H1 (cell line): ENCODE data around the gene MAGI3. TPM values are rescaled to one million over a fixed set of nuclear protein-coding genes. Genes with fewer than 3 reads are reported as not detected.

Experiments
- CTCF ChIA-PET: fragments of 300-600 bp; sonication (Branson Sonifier 250); formaldehyde crosslinking; loops from one replicate; lab custom pipeline; 2021; ENCODE audit not compliant: partially characterized antibody; lab: Charles Lee
- POLR2A ChIA-PET: fragments of 300-600 bp; sonication (Branson Sonifier 250); formaldehyde crosslinking; loops from one replicate; lab custom pipeline; 2021; ENCODE audit warnings: inconsistent platforms; ENCODE audit not compliant: partially characterized antibody; lab: Charles Lee
- DNase-seq, 2 experiments: peaks; one replicate each; pipeline versions ENCODE4 v3.0.0 to v3.0.0-alpha.2; 2010 to 2022; ENCODE audit warnings: low spot score in 2 of 2, low read depth in 1 of 2, mixed read lengths in 1 of 2
- FAIRE-seq: peaks from 2 replicates; lab custom pipeline; 2011; peaks lifted over from hg19 to GRCh38; lab: Jason Lieb, UNC
- H2AFZ ChIP-seq: 2 replicates; pipeline ENCODE4 v1.8.1; 2012; ENCODE audit warnings: low read length, inconsistent platforms
- H2AK5ac ChIP-seq: 2 replicates; pipeline ENCODE4 v1.6.1; 2013; ENCODE audit warnings: low read depth, low read length
- H2BK120ac ChIP-seq: replicated peaks from 2 replicates; pipeline ENCODE3; 2013; ENCODE audit warnings: low read depth, low read length, inconsistent platforms
- H2BK12ac ChIP-seq: 2 replicates; pipeline ENCODE4 v1.6.1; 2013; ENCODE audit warnings: low read depth, low read length
- H2BK15ac ChIP-seq: 2 replicates; pipeline ENCODE4 v1.6.1; 2013; ENCODE audit warnings: low read length
- H2BK20ac ChIP-seq: 2 replicates; pipeline ENCODE4 v1.6.1; 2013; ENCODE audit warnings: low read length
- H2BK5ac ChIP-seq: 2 replicates; pipeline ENCODE4 v1.6.1; 2013; ENCODE audit warnings: low read depth, low read length
- H3K14ac ChIP-seq: 2 replicates; pipeline ENCODE4 v1.6.1; 2013; ENCODE audit warnings: inconsistent platforms; ENCODE audit not compliant: insufficient read length
- H3K18ac ChIP-seq: 2 replicates; pipeline ENCODE4 v1.6.1; 2013; ENCODE audit warnings: low read length; ENCODE audit errors: extremely low read depth
- H3K23ac ChIP-seq: 2 replicates; pipeline ENCODE4 v1.6.1; 2013; ENCODE audit warnings: inconsistent platforms; ENCODE audit not compliant: insufficient read length
- H3K23me2 ChIP-seq: 2 replicates; pipeline ENCODE4 v1.6.1; 2013; ENCODE audit warnings: low read depth, low read length
- H3K27ac ChIP-seq: 2 replicates; pipeline ENCODE4 v1.6.1; 2011; ENCODE audit warnings: low read depth, low read length, inconsistent platforms
- H3K27me3 ChIP-seq, 4 experiments: replicated peaks in 1 of 4; 1 replicate in 1 of 4; 2 replicates in 3 of 4; pipeline versions ENCODE4 v1.6.1 to v1.8.1; 2011 to 2013; ENCODE audit warnings: low read length in 3 of 4, mild to moderate bottlenecking in 3 of 4, inconsistent platforms in 2 of 4, mixed read lengths in 2 of 4, moderate library complexity in 1 of 4; ENCODE audit not compliant: control insufficient read depth in 3 of 4, insufficient read depth in 3 of 4; ENCODE audit errors: extremely low read depth in 1 of 4
- H3K36me3 ChIP-seq, 4 experiments: 2 replicates each; pipeline versions ENCODE4 v1.6.1 to v1.8.1; 2011 to 2013; ENCODE audit warnings: mild to moderate bottlenecking in 4 of 4, low read length in 3 of 4, moderate library complexity in 2 of 4, control low read depth in 1 of 4, inconsistent platforms in 1 of 4; ENCODE audit not compliant: insufficient read depth in 4 of 4, control insufficient read depth in 2 of 4
- H3K4ac ChIP-seq: replicated peaks from 2 replicates; pipeline ENCODE3; 2013; ENCODE audit warnings: low read length, low read depth, mixed read lengths, inconsistent platforms; ENCODE audit not compliant: insufficient read length
- H3K4me1 ChIP-seq, 4 experiments: replicated peaks in 1 of 4; 1 replicate in 1 of 4; 2 replicates in 3 of 4; pipeline versions ENCODE4 v1.6.1 to v1.8.1; 2011 to 2013; ENCODE audit warnings: low read length in 3 of 4, inconsistent platforms in 2 of 4, mixed read lengths in 1 of 4; ENCODE audit not compliant: insufficient read depth in 4 of 4, control insufficient read depth in 3 of 4
- H3K4me2 ChIP-seq, 2 experiments: 2 replicates each; pipeline versions ENCODE4 v1.6.1 to v1.8.1; 2011 to 2013; ENCODE audit warnings: low read depth in 2 of 2, low read length in 2 of 2, control low read depth in 1 of 2, inconsistent platforms in 1 of 2, mild to moderate bottlenecking in 1 of 2; ENCODE audit not compliant: insufficient read depth in 1 of 2
- H3K4me3 ChIP-seq, 4 experiments: fragments of 200-600, 300-600 bp in 1 of 4; sonication (generic), shearing (Covaris generic), sonication (Bioruptor Twin) in 1 of 4; 2 replicates each; pipeline versions ENCODE4 v1.5.1 to v1.8.1; 2011 to 2016; ENCODE audit warnings: low read length in 4 of 4, low read depth in 3 of 4, control low read depth in 2 of 4, inconsistent platforms in 2 of 4, mild to moderate bottlenecking in 2 of 4, mixed read lengths in 1 of 4, moderate library complexity in 1 of 4; ENCODE audit not compliant: insufficient read depth in 2 of 4; ENCODE audit errors: extremely low read depth in 1 of 4
- H3K56ac ChIP-seq: replicated peaks from 2 replicates; pipeline ENCODE3; 2013; ENCODE audit warnings: low read depth, mild to moderate bottlenecking, mixed read lengths, low read length, inconsistent platforms; ENCODE audit not compliant: insufficient read length
- H3K79me1 ChIP-seq: 2 replicates; pipeline ENCODE4 v1.6.1; 2013; ENCODE audit warnings: low read depth, low read length, control low read depth
- H3K79me2 ChIP-seq, 2 experiments: 2 replicates each; pipeline versions ENCODE4 v1.6.1 to v1.8.1; 2012 to 2013; ENCODE audit warnings: low read length in 2 of 2, mild to moderate bottlenecking in 2 of 2, inconsistent platforms in 1 of 2; ENCODE audit not compliant: insufficient read depth in 2 of 2, control insufficient read depth in 1 of 2
- H3K9ac ChIP-seq, 4 experiments: replicated peaks in 1 of 4; 1 replicate in 1 of 4; 2 replicates in 3 of 4; pipeline versions ENCODE4 v1.6.1 to v1.8.1; 2011 to 2013; ENCODE audit warnings: low read depth in 3 of 4, low read length in 3 of 4, control low read depth in 2 of 4, mild to moderate bottlenecking in 2 of 4, moderate library complexity in 2 of 4, inconsistent platforms in 1 of 4; ENCODE audit errors: extremely low read depth in 1 of 4
- H3K9me3 ChIP-seq, 2 experiments: 2 replicates each; pipeline versions ENCODE4 v1.6.1 to v1.8.1; 2012 to 2013; ENCODE audit warnings: mild to moderate bottlenecking in 2 of 2, moderate library complexity in 2 of 2, control low read depth in 1 of 2, inconsistent platforms in 1 of 2, low read depth in 1 of 2, low read length in 1 of 2, mixed read lengths in 1 of 2; ENCODE audit not compliant: insufficient read depth in 2 of 2
- H4K20me1 ChIP-seq, 2 experiments: replicated peaks in 1 of 2; 2 replicates each; pipeline versions ENCODE3 to v1.8.1; 2011 to 2013; ENCODE audit warnings: inconsistent platforms in 2 of 2, low read length in 2 of 2, mild to moderate bottlenecking in 1 of 2; ENCODE audit not compliant: insufficient read depth in 2 of 2, control insufficient read depth in 1 of 2
- H4K5ac ChIP-seq: 2 replicates; pipeline ENCODE4 v1.6.1; 2013; ENCODE audit warnings: low read length, low read depth, mixed read lengths, inconsistent platforms; ENCODE audit not compliant: insufficient read length
- H4K8ac ChIP-seq: 2 replicates; pipeline ENCODE4 v1.8.0; 2013; ENCODE audit warnings: mild to moderate bottlenecking, moderate library complexity, low read length, inconsistent platforms; ENCODE audit not compliant: insufficient read depth; ENCODE audit errors: extremely low read depth
- H4K91ac ChIP-seq: replicated peaks from 2 replicates; pipeline ENCODE3; 2013; ENCODE audit warnings: low read length, mixed read lengths, inconsistent platforms; ENCODE audit not compliant: insufficient read length
- CBX5 ChIP-seq: fragments of 300-800, 300-1000 bp; sonication (generic); IDR thresholded peaks from 2 replicates; pipeline ENCODE4 v1.7.1; 2016; ENCODE audit warnings: antibody characterized with exemption, low read length, low read depth
- EGR1 ChIP-seq: IDR thresholded peaks from 2 replicates; pipeline ENCODE4 v1.6.1; 2011; ENCODE audit warnings: low read depth, low read length, borderline replicate concordance
- JUN ChIP-seq: IDR thresholded peaks from 2 replicates; pipeline ENCODE4 v1.6.1; 2011; ENCODE audit warnings: low read depth, mild to moderate bottlenecking, improper control_type of control experiment, low read length
- JUND ChIP-seq: IDR thresholded peaks from 2 replicates; pipeline ENCODE4 v1.6.1; 2011; ENCODE audit warnings: mild to moderate bottlenecking, improper control_type of control experiment, low read length
- SP2 ChIP-seq: IDR thresholded peaks from 2 replicates; pipeline ENCODE4 v1.6.1; 2012; ENCODE audit warnings: mild to moderate bottlenecking, low read length, inconsistent platforms
- SP4 ChIP-seq: IDR thresholded peaks from 2 replicates; pipeline ENCODE4 v1.6.1; 2012; ENCODE audit warnings: low read length, inconsistent platforms
- TEAD4 ChIP-seq: IDR thresholded peaks from 2 replicates; pipeline ENCODE4 v1.6.1; 2012; ENCODE audit warnings: low read depth, low read length, inconsistent platforms, mixed read lengths
- WGBS, 2 experiments: shearing (Covaris generic) in 1 of 2; methylation state at CpG; one replicate each; pipeline versions ENCODE4 v1.1.6 to v1.1.7; 2013 to 2015; ENCODE audit warnings: low lambda C conversion rate in 2 of 2, mixed read lengths in 2 of 2, inconsistent platforms in 1 of 2, low coverage in 1 of 2, missing lambda C conversion rate in 1 of 2; ENCODE audit not compliant: insufficient replicate concordance in 2 of 2, insufficient coverage in 1 of 2, insufficient read length in 1 of 2; ENCODE audit errors: extremely low coverage in 1 of 2, missing lambda C conversion rate in 1 of 2; 5-methylcytosine and 5-hydroxymethylcytosine counted together
- polyA plus RNA-seq, 7 experiments: library from polyadenylated mRNA; depleted of rRNA in 3 of 7; stranded (reverse) in 5 of 7; unstranded in 2 of 7; fragments of >200 nt in 5 of 7; fragments of 200-250 nt in 2 of 7; gene quantifications; 1 replicate in 5 of 7; 2 replicates in 1 of 7; 4 replicates in 1 of 7; pipeline versions ENCODE4 v1.2.1 to v1.2.3, GENCODE V29; 2011 to 2013; ENCODE audit warnings: missing spikeins in 2 of 7, mixed read lengths in 2 of 7
- total RNA-seq: library from RNA; stranded (reverse); fragmentation: NEBNext Ultra II Directional; extraction: Animal tissue kit (Norgen Biotek cat#: 25700); gene quantifications from 2 replicates; pipeline ENCODE4 v1.2.1, GENCODE V29; 2021

MAGI3 gene
- total and polyA plus RNA-seq, 2 of the 8 experiments (the other 6 are each of a cell fraction or from before 2014, with no cell fraction given), result 2.3 to 7.8 TPM

GRCh38 chr1:113451710-113452109, 61.4 kb downstream of the MAGI3 start:
- Histone ChIP-seq H2BK5ac (no peak overlapping the region), H3K9ac (no peak overlapping the region), H3K18ac (no peak overlapping the region), H3K79me2 (0 out of 4 replicates have a peak, but pooled peaks cover 0 to 3% of the 10 kb centered on the region in 2 experiments), H2BK12ac (no peak overlapping the region), H2BK120ac (no peak overlapping the region), H3K23ac (no peak overlapping the region), H2AK5ac (no peak overlapping the region), H2BK20ac (no peak overlapping the region), H3K14ac (no peak overlapping the region), H3K79me1 (no peaks in the 10 kb centered on the region), H3K4me3 (no peak overlapping the region), H2BK15ac (no peak overlapping the region), H4K91ac (no peak overlapping the region), H4K5ac (no peak overlapping the region), H3K23me2 (no peaks in the 10 kb centered on the region), H3K4me2 (no peak overlapping the region), H3K9me3 (no peaks in the 10 kb centered on the region), H3K4me1 (no peaks in the 10 kb centered on the region; a peak in 1 of 7 replicates), H3K27me3 (no peaks in the 10 kb centered on the region), H3K56ac (no peak overlapping the region), H4K8ac (no peak overlapping the region), H4K20me1 (no peaks in the 10 kb centered on the region), H3K27ac (no peak overlapping the region), H3K4ac (no peak overlapping the region), H3K36me3 (no peaks in the 10 kb centered on the region), H2AFZ (no peak overlapping the region)
- WGBS, 2 experiments, result 85% methylated on average over 1 of the region's 1 CpG; no CpG with 5 or more reads in 1 of the 2 experiments
- DNase-seq, result no peak
- ChIA-PET POLR2A (no interaction called here), CTCF (interaction anchor here (1.0 kb wide), 1 partner anchor 312 kb away, joined by 3 read pairs; no protein-coding TSS in a partner anchor)
- no peak for FAIRE-seq
- no peak for TF ChIP-seq SP4
- TF ChIP-seq CBX5, result no peak
- TF ChIP-seq EGR1, result no peak
- TF ChIP-seq JUND, result no peak
- no peak for TF ChIP-seq TEAD4
- no peak for TF ChIP-seq JUN
- TF ChIP-seq SP2, result no peak
